Omental fat pad (tissue), 4 donors: ENCODE data around the gene TMEM267. TPM values are rescaled to one million over a fixed set of nuclear protein-coding genes. Genes with fewer than 3 reads are reported as not detected.
"Not testable (repeated sequence)": the region's sequence is repeated elsewhere in the genome, so short reads cannot be mapped to it uniquely, and the experiment has no call there.

ENCODE experiments used
- ATAC-seq: fragments of 150-250 bp; one replicate; pipeline ENCODE4 v1.9.1; 2016; ENCODE audit warnings: mild to moderate bottlenecking, moderate library complexity; ENCODE audit not compliant: low FRiP score
- DNase-seq: peaks from one replicate; pipeline ENCODE4 v3.0.0-alpha.2; 2019; ENCODE audit warnings: low spot score
- total RNA-seq, 4 donors: library from RNA; depleted of rRNA; stranded (reverse); fragments of >200 nt; gene quantifications; one replicate each; pipeline ENCODE4 v1.1.0, GENCODE V29; 2016
- TF ChIP-seq, protein P1 (sequence below), 3 donors: fragments of 450-650 bp; IDR thresholded peaks; one replicate each; pipeline ENCODE4 v1.5.1; 2016 to 2017; ENCODE audit warnings: antibody characterized with exemption in 3 of 3, mild to moderate bottlenecking in 3 of 3, moderate library complexity in 2 of 3

The TMEM267 gene
- total RNA-seq, 4 donors from 2014 or later = 9.0 to 11.0 (median 9.9) TPM

- ATAC-seq = no peak
- TF ChIP-seq, protein P1, sequence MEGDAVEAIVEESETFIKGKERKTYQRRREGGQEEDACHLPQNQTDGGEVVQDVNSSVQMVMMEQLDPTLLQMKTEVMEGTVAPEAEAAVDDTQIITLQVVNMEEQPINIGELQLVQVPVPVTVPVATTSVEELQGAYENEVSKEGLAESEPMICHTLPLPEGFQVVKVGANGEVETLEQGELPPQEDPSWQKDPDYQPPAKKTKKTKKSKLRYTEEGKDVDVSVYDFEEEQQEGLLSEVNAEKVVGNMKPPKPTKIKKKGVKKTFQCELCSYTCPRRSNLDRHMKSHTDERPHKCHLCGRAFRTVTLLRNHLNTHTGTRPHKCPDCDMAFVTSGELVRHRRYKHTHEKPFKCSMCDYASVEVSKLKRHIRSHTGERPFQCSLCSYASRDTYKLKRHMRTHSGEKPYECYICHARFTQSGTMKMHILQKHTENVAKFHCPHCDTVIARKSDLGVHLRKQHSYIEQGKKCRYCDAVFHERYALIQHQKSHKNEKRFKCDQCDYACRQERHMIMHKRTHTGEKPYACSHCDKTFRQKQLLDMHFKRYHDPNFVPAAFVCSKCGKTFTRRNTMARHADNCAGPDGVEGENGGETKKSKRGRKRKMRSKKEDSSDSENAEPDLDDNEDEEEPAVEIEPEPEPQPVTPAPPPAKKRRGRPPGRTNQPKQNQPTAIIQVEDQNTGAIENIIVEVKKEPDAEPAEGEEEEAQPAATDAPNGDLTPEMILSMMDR (IDR thresholded peaks at IDR 0.05) = no peak
These were observed 56.4 kb downstream of the TMEM267 start for GRCh38 chr5:43427306-43427705.

GRCh38 chr5:43425983-43426382 lies 57.7 kb downstream of the TMEM267 start:
- no peak for ATAC-seq
- DNase-seq = no peak
- TF ChIP-seq, protein P1 (IDR thresholded peaks at IDR 0.05) = no peak

More at GRCh38 chr5:43427306-43427705, 56.4 kb downstream of the TMEM267 start:
- no peak for DNase-seq

- DNase-seq, ATAC-seq: not testable (repeated sequence)
These were observed 60.6 kb downstream of the TMEM267 start for GRCh38 chr5:43423086-43423485.

- no peak for DNase-seq
- ATAC-seq = no peak
- TF ChIP-seq, protein P1 (IDR thresholded peaks at IDR 0.05) = no peak
These were observed 61.5 kb downstream of the TMEM267 start for GRCh38 chr5:43422143-43422542.

GRCh38 chr5:43421450-43422133 lies 62.1 kb downstream of the TMEM267 start:
- DNase-seq (no peak), ATAC-seq (no peak)
- TF ChIP-seq, protein P1 (IDR thresholded peaks at IDR 0.05) = no peak

GRCh38 chr5:43420241-43420640 lies 63.4 kb downstream of the TMEM267 start:
- no peak for ATAC-seq
- no peak for DNase-seq
- TF ChIP-seq, protein P1 (IDR thresholded peaks at IDR 0.05) = no peak

GRCh38 chr5:43418561-43418960 lies 65.1 kb downstream of the TMEM267 start:
- no peak for DNase-seq
- TF ChIP-seq, protein P1 (IDR thresholded peaks at IDR 0.05) = no peak

More at GRCh38 chr5:43418561-43418960, 65.1 kb downstream of the TMEM267 start:
- ATAC-seq = no peak
